Sigmoid colon (tissue), 4 donors: ENCODE data around the gene COL25A1.

Experiments used
- CTCF ChIP-seq, 4 experiments: fragments of 450-650 bp in 3 of 4; fragments of 200-600 bp in 1 of 4; IDR thresholded peaks; one replicate each; pipeline ENCODE4 v1.5.1; 2016 to 2019; ENCODE audit warnings: antibody characterized with exemption in 4 of 4, mild to moderate bottlenecking in 3 of 4, moderate library complexity in 2 of 4
- EP300 ChIP-seq, 4 donors: sonication (generic); formaldehyde crosslinking; IDR thresholded peaks; one replicate each; pipeline ENCODE4 v1.6.1; 2017; ENCODE audit warnings: antibody characterized with exemption in 4 of 4

DNA sequence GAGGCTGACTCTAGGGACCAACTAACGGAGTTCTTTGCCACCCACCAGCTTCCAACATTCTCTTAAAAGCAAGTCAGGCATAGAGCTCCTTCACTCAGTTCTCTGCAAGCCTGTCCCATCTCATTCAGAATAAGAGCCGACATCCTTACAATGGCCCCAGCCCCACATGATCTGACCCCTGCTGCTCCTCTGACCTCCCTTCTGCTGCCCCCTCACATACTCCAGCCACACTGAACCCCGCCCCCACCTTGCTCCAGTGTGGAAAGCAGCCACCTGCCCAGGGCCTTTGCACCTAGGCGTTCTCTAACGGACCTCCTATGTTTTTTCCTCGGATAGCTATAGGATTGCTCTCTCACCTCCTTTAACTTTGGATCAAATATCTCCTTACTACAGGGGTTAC is 396.5 kb downstream of the COL25A1 start:
- TF ChIP-seq EP300 (IDR thresholded peaks at IDR 0.05) (no peak), CTCF (IDR thresholded peaks at IDR 0.05) (no peak)
